Measurements from ENCODE around the gene KL. TPM values are rescaled to one million over a fixed set of nuclear protein-coding genes. Genes with fewer than 3 reads are reported as not detected.
A peak's percentile ranks its signal among the peaks of the same experiment; 100 is the strongest.

Gene KL
- total and polyA plus RNA-seq, 4 donors: 1.4 to 24.5 (median 5.7) TPM

DNA sequence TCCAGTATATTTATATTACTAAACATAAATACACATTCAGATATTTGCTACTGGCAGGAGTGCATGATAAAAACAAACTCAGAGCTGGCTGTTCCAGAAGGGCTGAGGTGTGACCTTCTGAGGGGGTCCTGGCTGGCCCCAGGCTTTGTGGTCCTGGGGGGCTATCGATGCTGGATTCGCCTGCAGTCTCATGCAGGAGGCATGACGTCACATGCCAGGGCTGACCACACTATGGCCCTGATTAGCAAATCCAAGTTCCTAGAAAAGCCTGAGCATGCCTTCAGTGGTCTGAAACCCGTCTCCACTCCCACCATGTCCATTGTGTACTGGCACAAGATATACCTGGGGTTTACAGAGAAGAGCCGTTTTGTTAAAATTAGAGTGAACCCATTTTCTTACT is 97.9 kb downstream of the KL start:
- WGBS, 2 donors: 84 to 88% methylated on average over 5 of the region's 5 CpGs
- H3K27me3 ChIP-seq (ENCODE audit: control insufficient read depth in 3 of 3, insufficient read depth in 3 of 3, low read length in 2 of 3): no peaks in the 10 kb centered on the region
- peak in 1 of 3 donors; percentile 38 for DNase-seq
- H3K4me3 ChIP-seq: no peak overlapping the region
- H3K27ac ChIP-seq (ENCODE audit: low read depth in 1 of 2, low read length in 1 of 2): no peak overlapping the region
- no peak for ATAC-seq (ENCODE audit: insufficient read depth, low FRiP score)
- peaks cover 23 to 46% (median 39%) of the 10 kb centered on the region in 4 donors for H3K36me3 ChIP-seq (ENCODE audit: control insufficient read depth in 4 of 4, insufficient read depth in 4 of 4, low read length in 4 of 4)
- H3K9ac ChIP-seq (ENCODE audit: insufficient read depth in 1 of 2, low read length in 2 of 2): no peak overlapping the region
- peaks cover 3 to 41% (median 15%) of the 10 kb centered on the region in 5 donors for H3K4me1 ChIP-seq (ENCODE audit: control insufficient read depth in 5 of 5, insufficient read depth in 5 of 5, low read length in 5 of 5)
- H3K9me3 ChIP-seq (ENCODE audit: control insufficient read depth in 4 of 4, insufficient read depth in 3 of 4, low read length in 3 of 4): no peaks in the 10 kb centered on the region
- TF ChIP-seq, protein P1, sequence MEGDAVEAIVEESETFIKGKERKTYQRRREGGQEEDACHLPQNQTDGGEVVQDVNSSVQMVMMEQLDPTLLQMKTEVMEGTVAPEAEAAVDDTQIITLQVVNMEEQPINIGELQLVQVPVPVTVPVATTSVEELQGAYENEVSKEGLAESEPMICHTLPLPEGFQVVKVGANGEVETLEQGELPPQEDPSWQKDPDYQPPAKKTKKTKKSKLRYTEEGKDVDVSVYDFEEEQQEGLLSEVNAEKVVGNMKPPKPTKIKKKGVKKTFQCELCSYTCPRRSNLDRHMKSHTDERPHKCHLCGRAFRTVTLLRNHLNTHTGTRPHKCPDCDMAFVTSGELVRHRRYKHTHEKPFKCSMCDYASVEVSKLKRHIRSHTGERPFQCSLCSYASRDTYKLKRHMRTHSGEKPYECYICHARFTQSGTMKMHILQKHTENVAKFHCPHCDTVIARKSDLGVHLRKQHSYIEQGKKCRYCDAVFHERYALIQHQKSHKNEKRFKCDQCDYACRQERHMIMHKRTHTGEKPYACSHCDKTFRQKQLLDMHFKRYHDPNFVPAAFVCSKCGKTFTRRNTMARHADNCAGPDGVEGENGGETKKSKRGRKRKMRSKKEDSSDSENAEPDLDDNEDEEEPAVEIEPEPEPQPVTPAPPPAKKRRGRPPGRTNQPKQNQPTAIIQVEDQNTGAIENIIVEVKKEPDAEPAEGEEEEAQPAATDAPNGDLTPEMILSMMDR (IDR thresholded peaks at IDR 0.05; ENCODE audit: control extremely low read depth, extremely low read depth): no peak

DNA sequence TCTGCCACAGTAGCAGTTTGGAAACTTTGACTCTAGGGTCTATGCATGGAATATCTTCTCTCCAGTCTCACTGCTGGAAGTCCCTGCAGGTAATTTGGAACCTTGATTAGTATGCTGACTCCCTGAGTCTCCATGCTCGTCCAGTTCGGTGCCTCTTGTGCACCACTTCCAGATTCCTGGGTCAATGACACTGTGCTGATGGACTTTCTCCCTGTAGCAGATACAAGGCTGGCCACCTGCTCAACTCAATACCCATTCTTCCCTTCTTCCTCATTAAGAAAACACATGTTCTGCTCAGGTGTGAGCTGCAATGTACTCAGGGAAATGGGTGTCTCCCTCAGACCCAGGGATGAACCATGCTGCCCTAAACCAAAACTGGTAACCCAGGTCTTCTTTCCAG is 99.1 kb downstream of the KL start:
- Histone ChIP-seq H3K4me1 (ENCODE audit: control insufficient read depth in 5 of 5, insufficient read depth in 5 of 5, low read length in 5 of 5) (peaks cover 3 to 35% (median 14%) of the 10 kb centered on the region in 5 donors), H3K4me3 (no peak overlapping the region), H3K27me3 (ENCODE audit: control insufficient read depth in 3 of 3, insufficient read depth in 3 of 3, low read length in 2 of 3) (no peaks in the 10 kb centered on the region), H3K27ac (ENCODE audit: low read depth in 1 of 2, low read length in 1 of 2) (no peak overlapping the region), H3K36me3 (ENCODE audit: control insufficient read depth in 4 of 4, insufficient read depth in 4 of 4, low read length in 4 of 4) (peaks cover 22 to 53% (median 37%) of the 10 kb centered on the region in 4 donors), H3K9me3 (ENCODE audit: control insufficient read depth in 4 of 4, insufficient read depth in 3 of 4, low read length in 3 of 4) (no peaks in the 10 kb centered on the region), H3K9ac (ENCODE audit: insufficient read depth in 1 of 2, low read length in 2 of 2) (no peak overlapping the region)
- WGBS, 2 donors: 89 to 95% methylated on average over 2 of the region's 2 CpGs
- no peak for DNase-seq
- TF ChIP-seq, protein P1 (IDR thresholded peaks at IDR 0.05; ENCODE audit: control extremely low read depth, extremely low read depth): no peak
- ATAC-seq (ENCODE audit: insufficient read depth, low FRiP score): no peak
